ENCODE results near the gene DUSP23.

DNA sequence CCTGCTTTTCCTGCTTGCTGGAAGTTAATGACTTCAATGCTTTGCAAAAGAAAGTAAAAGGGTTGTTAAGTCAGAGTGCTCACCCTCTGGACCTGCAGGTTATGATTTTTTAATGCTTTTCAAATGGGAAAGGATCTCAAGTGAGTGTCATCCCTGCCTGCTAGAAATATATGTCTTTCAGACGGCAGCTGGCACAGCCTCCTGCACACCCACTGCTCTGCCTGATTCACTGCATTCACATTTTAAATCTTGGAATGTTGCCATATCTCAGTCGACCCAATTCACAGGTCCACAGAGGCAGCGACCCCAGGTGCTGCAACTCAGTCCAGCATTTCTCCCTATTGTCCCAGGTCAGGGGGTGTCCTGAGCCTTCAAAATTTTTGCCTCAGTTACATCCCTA, 10.7 kb downstream of the DUSP23 start:
- TF ChIP-seq CTCF (conservative IDR thresholded peaks at IDR 0.05; ENCODE audit: low read depth, low read length), result no peak
- TF ChIP-seq EZH2 (IDR thresholded peaks at IDR 0.05; ENCODE audit: borderline replicate concordance, low read depth, low read length, poor library complexity, severe bottlenecking), result no peak
